ENCODE results near the gene MCTP2.

MCTP2 gene

DNA sequence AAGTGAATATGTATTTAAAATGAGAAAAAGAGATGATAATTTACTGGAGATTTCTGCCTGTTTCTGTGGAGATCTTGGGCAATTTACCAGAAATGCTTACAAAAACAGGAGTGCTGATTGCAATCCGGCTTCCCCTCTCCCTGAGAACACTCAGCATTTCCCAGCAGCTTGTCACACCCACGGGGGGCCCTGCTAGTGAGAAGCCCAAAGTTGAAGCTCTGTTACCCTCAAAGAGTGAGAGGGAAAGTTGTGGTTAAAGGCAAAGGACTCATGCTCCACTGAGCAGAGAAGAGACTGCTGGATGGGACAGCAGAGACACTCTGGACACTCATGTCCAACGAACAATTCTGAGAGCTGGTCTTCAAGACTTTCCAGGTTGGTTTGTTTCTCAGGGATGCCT lies 2.9 kb downstream of the MCTP2 start:
- no peak overlapping the region for H3K4me3 ChIP-seq (ENCODE audit: low read depth, low read length)
- TF ChIP-seq, protein P1, sequence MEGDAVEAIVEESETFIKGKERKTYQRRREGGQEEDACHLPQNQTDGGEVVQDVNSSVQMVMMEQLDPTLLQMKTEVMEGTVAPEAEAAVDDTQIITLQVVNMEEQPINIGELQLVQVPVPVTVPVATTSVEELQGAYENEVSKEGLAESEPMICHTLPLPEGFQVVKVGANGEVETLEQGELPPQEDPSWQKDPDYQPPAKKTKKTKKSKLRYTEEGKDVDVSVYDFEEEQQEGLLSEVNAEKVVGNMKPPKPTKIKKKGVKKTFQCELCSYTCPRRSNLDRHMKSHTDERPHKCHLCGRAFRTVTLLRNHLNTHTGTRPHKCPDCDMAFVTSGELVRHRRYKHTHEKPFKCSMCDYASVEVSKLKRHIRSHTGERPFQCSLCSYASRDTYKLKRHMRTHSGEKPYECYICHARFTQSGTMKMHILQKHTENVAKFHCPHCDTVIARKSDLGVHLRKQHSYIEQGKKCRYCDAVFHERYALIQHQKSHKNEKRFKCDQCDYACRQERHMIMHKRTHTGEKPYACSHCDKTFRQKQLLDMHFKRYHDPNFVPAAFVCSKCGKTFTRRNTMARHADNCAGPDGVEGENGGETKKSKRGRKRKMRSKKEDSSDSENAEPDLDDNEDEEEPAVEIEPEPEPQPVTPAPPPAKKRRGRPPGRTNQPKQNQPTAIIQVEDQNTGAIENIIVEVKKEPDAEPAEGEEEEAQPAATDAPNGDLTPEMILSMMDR (IDR thresholded peaks at IDR 0.05; ENCODE audit: insufficient read depth, low read depth, low read length, missing control alignments) = no peak
- no peak for DNase-seq (ENCODE audit: low read depth)

DNA sequence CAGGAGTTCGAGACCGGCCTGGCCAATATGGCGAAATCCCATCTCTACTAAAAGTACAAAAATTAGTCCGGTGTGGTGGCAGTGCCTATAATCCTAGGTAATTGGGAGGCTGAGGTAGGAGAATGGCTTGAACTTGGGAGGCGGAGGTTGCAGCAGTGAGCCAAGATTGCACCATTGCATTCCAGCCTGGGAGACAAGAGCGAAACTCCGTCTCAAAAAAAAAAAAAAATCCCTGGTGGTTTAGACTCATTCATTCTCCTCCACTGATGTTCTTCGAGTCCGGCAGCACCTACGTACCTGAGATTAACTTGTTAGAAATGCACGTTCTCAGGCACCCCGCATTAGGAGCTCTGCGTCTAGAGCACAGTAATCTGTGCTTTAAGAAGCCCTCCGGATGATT lies 3.7 kb downstream of the MCTP2 start:
- no peak for DNase-seq (ENCODE audit: low read depth)
- TF ChIP-seq, protein P1 (IDR thresholded peaks at IDR 0.05; ENCODE audit: insufficient read depth, low read depth, low read length, missing control alignments) = no peak
- H3K4me3 ChIP-seq (ENCODE audit: low read depth, low read length) = no peak overlapping the region

DNA sequence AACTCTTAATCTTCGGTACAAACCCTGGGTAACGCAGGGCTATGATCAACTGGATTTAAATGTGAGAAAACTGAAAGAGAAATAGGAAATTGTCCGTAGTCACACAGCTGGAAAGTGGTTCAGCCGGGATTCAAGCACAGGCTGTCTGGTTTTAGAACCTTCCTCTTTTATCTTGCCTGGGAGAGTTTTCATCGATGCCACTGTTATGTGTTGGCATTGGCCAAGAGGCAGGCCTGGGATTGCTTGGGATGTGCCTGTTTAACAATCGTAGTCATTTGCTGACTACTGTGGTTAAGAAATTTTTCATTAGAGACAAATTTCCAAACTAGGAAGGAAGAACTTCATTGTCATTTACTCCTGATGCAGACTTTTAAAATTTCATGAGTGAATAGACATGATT lies 4.3 kb downstream of the MCTP2 start:
- TF ChIP-seq, protein P1 (IDR thresholded peaks at IDR 0.05; ENCODE audit: insufficient read depth, low read depth, low read length, missing control alignments) = no peak
- no peak overlapping the region for H3K4me3 ChIP-seq (ENCODE audit: low read depth, low read length)
- no peak for DNase-seq (ENCODE audit: low read depth)

DNA sequence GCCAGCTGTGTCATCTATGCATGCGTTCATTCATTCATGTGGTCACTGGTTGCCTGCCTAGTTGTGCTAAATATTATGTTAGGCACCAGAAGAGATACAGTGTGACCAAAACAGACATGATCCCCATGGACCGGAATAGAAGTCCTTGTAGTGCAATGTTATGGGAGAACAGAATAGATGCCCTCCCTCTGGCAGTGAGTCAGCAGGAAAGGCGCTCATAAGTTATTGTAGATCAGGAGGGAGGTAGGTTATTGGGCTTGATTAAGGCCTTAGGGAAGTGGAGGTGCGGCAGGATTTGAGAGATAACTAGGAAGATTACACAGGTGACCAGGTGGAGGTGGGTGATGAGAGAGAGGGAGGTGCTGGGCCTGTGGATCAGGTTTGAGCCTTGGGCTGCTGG lies 5.2 kb downstream of the MCTP2 start:
- no peak overlapping the region for H3K4me3 ChIP-seq (ENCODE audit: low read depth, low read length)
- TF ChIP-seq, protein P1 (IDR thresholded peaks at IDR 0.05; ENCODE audit: insufficient read depth, low read depth, low read length, missing control alignments) = no peak
- DNase-seq (ENCODE audit: low read depth) = no peak

DNA sequence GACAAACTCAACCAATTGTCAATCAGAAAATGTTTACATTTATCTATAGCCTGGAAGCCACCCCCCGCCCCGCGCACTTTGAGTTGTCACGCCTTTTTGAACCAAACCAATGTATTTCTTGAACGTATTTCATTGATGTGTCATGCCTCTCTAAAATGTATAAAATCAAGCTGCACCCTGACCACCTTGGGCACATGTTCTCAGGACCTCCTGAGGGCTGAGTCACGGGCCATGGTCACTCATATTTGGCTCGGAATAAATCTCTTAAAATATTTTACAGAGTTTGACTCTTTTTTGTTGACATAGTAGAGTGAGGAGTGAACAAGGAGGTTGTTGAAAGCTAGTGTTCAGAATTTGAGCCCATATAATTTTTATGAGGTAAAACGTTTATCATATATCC lies 6.5 kb downstream of the MCTP2 start:
- DNase-seq (ENCODE audit: low read depth) = no peak
- TF ChIP-seq, protein P1 (IDR thresholded peaks at IDR 0.05; ENCODE audit: insufficient read depth, low read depth, low read length, missing control alignments) = no peak
- H3K4me3 ChIP-seq (ENCODE audit: low read depth, low read length) = no peak overlapping the region

DNA sequence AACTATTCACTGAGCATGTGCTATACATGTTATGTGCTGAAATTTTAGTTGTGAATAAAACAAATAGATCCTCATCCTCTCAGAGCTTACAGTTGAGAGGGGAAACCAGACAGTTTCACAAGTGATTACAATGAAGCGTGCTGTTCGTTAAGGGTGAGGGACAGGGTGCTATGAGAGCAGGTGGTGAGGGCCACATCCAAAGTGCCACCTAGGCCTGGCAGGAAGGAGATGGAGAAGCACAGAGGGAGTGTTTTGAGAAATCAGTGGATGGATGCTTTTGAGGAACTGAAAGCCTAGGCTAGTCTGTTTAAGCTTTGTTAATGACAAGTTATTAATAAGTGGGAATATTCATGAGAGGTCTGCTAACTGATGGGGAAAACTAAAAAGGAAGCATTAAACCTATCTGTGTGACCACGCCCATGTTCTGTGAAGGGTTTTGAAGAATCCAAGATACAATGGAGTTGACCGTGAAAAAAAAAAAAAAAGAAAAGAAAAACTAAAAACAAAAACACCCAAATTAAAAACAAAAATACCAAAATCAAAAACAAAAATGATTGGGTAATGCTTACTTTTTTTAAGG lies 7.3 kb downstream of the MCTP2 start:
- DNase-seq (ENCODE audit: low read depth) = no peak
- TF ChIP-seq, protein P1 (IDR thresholded peaks at IDR 0.05; ENCODE audit: insufficient read depth, low read depth, low read length, missing control alignments) = no peak
- no peak overlapping the region for H3K4me3 ChIP-seq (ENCODE audit: low read depth, low read length)

DNA sequence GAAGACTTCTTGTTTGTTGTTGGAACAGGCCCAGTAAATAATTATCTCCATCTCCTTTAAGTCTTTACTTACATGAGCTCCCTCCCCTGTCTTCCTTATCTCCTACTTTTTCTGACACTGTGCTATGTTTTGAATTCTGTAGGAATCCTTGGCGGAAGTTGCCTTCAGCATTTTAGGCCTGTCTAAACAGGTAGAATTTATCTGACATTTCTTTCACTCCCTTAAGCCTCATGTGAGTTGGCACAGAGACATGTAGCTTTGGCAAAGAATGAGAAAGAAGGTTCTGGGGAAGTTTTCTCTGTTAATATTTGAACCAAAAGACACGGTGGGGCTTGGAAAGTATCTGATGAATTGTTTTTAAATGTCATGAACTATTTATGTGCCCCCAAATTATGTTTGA lies 8.1 kb downstream of the MCTP2 start:
- TF ChIP-seq, protein P1 (IDR thresholded peaks at IDR 0.05; ENCODE audit: insufficient read depth, low read depth, low read length, missing control alignments) = no peak
- DNase-seq (ENCODE audit: low read depth) = no peak
- no peak overlapping the region for H3K4me3 ChIP-seq (ENCODE audit: low read depth, low read length)

Data from GM12865 (cell line).